ENCODE measurements around the gene SELENOH. TPM values are rescaled to one million over a fixed set of nuclear protein-coding genes. Genes with fewer than 3 reads are reported as not detected.

Gene SELENOH
- total and polyA plus RNA-seq, 9 of the 15 experiments (the other 6 are each of a cell fraction or from before 2014, with no cell fraction given) = 16.6 to 299 (median 118) TPM

DNA sequence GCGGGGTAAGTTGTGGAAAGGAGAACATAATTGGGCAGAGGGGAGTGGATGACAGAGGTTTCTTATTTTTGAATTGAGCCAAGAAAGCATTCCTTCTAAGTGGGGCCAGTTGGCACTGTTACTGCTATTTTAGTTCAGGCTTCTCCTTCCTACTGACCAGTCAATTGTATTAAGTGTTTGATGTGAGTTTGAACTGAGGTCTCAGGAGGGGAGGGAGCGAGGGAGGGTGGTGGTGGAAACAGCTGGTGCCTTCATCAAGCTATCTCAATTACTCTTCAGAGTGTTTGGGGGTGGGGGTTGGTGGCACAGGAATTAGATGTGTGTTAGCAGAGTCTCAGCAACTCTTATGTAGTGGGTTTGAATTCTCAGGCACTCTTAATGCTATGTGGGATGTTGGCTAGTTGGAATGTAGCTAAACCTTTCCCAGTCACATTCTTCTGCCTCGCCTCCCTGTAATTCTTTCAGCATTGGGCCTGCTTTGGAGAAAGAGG lies 34.8 kb downstream of the SELENOH start (continued):
- TF ChIP-seq ATF6 (CRISPR knock-in tag; IDR thresholded peaks at IDR 0.05) (no peak), BDP1 (IDR thresholded peaks at IDR 0.05; ENCODE audit: insufficient read depth, insufficient read length) (no peak), DDX20 (tag; IDR thresholded peaks at IDR 0.05; ENCODE audit: low read depth) (no peak), ZNF384 (IDR thresholded peaks at IDR 0.05; ENCODE audit: low read depth, low read length) (no peak), SAP30 (IDR thresholded peaks at IDR 0.05; ENCODE audit: borderline replicate concordance, insufficient read depth, low read depth, low read length, poor library complexity, severe bottlenecking) (no peak)
- TF ChIP-seq, protein P1, sequence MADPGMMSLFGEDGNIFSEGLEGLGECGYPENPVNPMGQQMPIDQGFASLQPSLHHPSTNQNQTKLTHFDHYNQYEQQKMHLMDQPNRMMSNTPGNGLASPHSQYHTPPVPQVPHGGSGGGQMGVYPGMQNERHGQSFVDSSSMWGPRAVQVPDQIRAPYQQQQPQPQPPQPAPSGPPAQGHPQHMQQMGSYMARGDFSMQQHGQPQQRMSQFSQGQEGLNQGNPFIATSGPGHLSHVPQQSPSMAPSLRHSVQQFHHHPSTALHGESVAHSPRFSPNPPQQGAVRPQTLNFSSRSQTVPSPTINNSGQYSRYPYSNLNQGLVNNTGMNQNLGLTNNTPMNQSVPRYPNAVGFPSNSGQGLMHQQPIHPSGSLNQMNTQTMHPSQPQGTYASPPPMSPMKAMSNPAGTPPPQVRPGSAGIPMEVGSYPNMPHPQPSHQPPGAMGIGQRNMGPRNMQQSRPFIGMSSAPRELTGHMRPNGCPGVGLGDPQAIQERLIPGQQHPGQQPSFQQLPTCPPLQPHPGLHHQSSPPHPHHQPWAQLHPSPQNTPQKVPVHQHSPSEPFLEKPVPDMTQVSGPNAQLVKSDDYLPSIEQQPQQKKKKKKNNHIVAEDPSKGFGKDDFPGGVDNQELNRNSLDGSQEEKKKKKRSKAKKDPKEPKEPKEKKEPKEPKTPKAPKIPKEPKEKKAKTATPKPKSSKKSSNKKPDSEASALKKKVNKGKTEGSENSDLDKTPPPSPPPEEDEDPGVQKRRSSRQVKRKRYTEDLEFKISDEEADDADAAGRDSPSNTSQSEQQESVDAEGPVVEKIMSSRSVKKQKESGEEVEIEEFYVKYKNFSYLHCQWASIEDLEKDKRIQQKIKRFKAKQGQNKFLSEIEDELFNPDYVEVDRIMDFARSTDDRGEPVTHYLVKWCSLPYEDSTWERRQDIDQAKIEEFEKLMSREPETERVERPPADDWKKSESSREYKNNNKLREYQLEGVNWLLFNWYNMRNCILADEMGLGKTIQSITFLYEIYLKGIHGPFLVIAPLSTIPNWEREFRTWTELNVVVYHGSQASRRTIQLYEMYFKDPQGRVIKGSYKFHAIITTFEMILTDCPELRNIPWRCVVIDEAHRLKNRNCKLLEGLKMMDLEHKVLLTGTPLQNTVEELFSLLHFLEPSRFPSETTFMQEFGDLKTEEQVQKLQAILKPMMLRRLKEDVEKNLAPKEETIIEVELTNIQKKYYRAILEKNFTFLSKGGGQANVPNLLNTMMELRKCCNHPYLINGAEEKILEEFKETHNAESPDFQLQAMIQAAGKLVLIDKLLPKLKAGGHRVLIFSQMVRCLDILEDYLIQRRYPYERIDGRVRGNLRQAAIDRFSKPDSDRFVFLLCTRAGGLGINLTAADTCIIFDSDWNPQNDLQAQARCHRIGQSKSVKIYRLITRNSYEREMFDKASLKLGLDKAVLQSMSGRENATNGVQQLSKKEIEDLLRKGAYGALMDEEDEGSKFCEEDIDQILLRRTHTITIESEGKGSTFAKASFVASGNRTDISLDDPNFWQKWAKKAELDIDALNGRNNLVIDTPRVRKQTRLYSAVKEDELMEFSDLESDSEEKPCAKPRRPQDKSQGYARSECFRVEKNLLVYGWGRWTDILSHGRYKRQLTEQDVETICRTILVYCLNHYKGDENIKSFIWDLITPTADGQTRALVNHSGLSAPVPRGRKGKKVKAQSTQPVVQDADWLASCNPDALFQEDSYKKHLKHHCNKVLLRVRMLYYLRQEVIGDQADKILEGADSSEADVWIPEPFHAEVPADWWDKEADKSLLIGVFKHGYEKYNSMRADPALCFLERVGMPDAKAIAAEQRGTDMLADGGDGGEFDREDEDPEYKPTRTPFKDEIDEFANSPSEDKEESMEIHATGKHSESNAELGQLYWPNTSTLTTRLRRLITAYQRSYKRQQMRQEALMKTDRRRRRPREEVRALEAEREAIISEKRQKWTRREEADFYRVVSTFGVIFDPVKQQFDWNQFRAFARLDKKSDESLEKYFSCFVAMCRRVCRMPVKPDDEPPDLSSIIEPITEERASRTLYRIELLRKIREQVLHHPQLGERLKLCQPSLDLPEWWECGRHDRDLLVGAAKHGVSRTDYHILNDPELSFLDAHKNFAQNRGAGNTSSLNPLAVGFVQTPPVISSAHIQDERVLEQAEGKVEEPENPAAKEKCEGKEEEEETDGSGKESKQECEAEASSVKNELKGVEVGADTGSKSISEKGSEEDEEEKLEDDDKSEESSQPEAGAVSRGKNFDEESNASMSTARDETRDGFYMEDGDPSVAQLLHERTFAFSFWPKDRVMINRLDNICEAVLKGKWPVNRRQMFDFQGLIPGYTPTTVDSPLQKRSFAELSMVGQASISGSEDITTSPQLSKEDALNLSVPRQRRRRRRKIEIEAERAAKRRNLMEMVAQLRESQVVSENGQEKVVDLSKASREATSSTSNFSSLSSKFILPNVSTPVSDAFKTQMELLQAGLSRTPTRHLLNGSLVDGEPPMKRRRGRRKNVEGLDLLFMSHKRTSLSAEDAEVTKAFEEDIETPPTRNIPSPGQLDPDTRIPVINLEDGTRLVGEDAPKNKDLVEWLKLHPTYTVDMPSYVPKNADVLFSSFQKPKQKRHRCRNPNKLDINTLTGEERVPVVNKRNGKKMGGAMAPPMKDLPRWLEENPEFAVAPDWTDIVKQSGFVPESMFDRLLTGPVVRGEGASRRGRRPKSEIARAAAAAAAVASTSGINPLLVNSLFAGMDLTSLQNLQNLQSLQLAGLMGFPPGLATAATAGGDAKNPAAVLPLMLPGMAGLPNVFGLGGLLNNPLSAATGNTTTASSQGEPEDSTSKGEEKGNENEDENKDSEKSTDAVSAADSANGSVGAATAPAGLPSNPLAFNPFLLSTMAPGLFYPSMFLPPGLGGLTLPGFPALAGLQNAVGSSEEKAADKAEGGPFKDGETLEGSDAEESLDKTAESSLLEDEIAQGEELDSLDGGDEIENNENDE (IDR thresholded peaks at IDR 0.05; ENCODE audit: low read depth, low read length) = no peak
- TF ChIP-seq, protein P2, sequence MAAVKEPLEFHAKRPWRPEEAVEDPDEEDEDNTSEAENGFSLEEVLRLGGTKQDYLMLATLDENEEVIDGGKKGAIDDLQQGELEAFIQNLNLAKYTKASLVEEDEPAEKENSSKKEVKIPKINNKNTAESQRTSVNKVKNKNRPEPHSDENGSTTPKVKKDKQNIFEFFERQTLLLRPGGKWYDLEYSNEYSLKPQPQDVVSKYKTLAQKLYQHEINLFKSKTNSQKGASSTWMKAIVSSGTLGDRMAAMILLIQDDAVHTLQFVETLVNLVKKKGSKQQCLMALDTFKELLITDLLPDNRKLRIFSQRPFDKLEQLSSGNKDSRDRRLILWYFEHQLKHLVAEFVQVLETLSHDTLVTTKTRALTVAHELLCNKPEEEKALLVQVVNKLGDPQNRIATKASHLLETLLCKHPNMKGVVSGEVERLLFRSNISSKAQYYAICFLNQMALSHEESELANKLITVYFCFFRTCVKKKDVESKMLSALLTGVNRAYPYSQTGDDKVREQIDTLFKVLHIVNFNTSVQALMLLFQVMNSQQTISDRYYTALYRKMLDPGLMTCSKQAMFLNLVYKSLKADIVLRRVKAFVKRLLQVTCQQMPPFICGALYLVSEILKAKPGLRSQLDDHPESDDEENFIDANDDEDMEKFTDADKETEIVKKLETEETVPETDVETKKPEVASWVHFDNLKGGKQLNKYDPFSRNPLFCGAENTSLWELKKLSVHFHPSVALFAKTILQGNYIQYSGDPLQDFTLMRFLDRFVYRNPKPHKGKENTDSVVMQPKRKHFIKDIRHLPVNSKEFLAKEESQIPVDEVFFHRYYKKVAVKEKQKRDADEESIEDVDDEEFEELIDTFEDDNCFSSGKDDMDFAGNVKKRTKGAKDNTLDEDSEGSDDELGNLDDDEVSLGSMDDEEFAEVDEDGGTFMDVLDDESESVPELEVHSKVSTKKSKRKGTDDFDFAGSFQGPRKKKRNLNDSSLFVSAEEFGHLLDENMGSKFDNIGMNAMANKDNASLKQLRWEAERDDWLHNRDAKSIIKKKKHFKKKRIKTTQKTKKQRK (IDR thresholded peaks at IDR 0.05; ENCODE audit: borderline replicate concordance, low read depth, low read length) = no peak
- TF ChIP-seq, protein P3, sequence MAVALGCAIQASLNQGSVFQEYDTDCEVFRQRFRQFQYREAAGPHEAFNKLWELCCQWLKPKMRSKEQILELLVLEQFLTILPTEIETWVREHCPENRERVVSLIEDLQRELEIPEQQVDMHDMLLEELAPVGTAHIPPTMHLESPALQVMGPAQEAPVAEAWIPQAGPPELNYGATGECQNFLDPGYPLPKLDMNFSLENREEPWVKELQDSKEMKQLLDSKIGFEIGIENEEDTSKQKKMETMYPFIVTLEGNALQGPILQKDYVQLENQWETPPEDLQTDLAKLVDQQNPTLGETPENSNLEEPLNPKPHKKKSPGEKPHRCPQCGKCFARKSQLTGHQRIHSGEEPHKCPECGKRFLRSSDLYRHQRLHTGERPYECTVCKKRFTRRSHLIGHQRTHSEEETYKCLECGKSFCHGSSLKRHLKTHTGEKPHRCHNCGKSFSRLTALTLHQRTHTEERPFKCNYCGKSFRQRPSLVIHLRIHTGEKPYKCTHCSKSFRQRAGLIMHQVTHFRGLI (CRISPR knock-in tag; IDR thresholded peaks at IDR 0.05) = no peak

Measured in K562 (cell line).